K562 (cell line): Measurements from ENCODE around the gene FEM1B. TPM values are rescaled to one million over a fixed set of nuclear protein-coding genes. Genes with fewer than 3 reads are reported as not detected.
A peak's percentile ranks its signal among the peaks of the same experiment; 100 is the strongest.

Source experiments
- ARID1B ChIP-seq: fragments of 450-650 bp; IDR thresholded peaks from 2 replicates; pipeline ENCODE4 v1.6.1; 2016; ENCODE audit warnings: antibody characterized with exemption, mild to moderate bottlenecking, inconsistent platforms
- KLF10 ChIP-seq: fragments of 250-450 bp; sonication (Bioruptor Pico); IDR thresholded peaks from 2 replicates; pipeline ENCODE4 v1.6.1; 2021; ENCODE audit warnings: matching md5 sums
- ZNF445 ChIP-seq: fragments of 250-450 bp; sonication (Bioruptor Pico); IDR thresholded peaks from 2 replicates; pipeline ENCODE4 v1.4.0; 2020; ENCODE audit warnings: low read depth, mild to moderate bottlenecking, moderate library complexity
- polyA plus RNA-seq, 8 experiments: library from polyadenylated mRNA; depleted of rRNA in 4 of 8; stranded (reverse) in 5 of 8; unstranded in 3 of 8; fragments of >200 nt; fragmentation: Nextera tagmentation in 2 of 8; fragmentation: Illumina TruSeq in 1 of 8; extraction: Ambion mirVana in 2 of 8; extraction: Trizol in 1 of 8; gene quantifications; 2 replicates each; pipeline versions ENCODE4 v1.2.1 to v1.2.3, GENCODE V29; 2011 to 2014; ENCODE audit warnings: inconsistent platforms in 1 of 8, missing spikeins in 1 of 8
- total RNA-seq, 7 experiments: library from RNA; depleted of rRNA in 6 of 7; stranded (reverse); fragments of >200 nt in 6 of 7; fragmentation: Illumina TruSeq in 2 of 7; extraction: Trizol in 2 of 7; gene quantifications; 2 replicates each; pipeline versions ENCODE4 v1.2.1 to v1.2.3, GENCODE V29; 2011 to 2021; ENCODE audit warnings: low replicate concordance in 1 of 7
- TF ChIP-seq, protein P1 (sequence below): fragments of 200-400 bp; formaldehyde crosslinking; IDR thresholded peaks from 2 replicates; pipeline ENCODE4 v1.6.1; 2017; ENCODE audit warnings: mild to moderate bottlenecking, low read depth, low read length, moderate library complexity
- TF ChIP-seq, protein P2 (sequence below): fragments of 450-650 bp; IDR thresholded peaks from 2 replicates; pipeline ENCODE4 v1.6.1; 2016; ENCODE audit warnings: low read depth

The FEM1B gene
- total and polyA plus RNA-seq, 9 of the 15 experiments (the other 6 are each of a cell fraction or from before 2014, with no cell fraction given), result 5.9 to 61.6 (median 20.1) TPM

DNA sequence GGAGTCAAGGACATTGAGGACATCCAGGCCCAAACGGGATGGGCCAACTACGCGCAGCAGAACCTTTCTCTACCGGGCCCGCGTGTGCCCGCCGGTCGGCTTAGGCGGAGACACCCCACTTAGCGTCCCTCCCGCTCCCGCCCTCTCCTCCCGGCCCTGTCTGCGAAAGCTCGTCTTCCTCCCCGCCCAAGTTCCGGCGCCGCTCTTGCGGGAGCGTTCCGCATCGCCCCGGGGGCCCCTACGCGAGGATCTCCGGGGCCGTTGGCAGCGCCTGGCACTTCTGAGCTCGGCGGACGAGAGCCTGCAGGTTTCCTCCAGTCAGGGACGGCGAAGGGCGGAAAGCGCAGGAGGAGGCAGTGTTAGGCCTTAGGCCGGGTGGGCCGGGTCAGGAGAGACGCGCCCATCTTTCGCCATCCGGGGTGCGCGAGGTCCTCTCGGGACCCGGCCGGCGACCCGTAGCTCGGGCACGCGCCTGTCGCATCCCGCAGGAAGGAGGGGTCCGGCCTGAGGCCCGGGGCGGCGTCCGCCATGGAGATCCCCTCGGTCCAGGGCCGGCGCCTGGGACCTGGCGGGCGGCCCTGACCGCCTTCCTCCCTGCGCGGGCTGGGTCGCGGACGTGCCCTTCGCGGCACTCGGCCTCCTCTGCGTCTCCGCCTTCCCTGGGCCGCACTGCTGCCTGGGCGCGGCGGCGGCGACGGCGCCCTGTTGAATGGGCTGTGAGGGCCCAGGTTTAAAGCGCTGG lies at the start of gene FEM1B (continued):
- TF ChIP-seq, protein P1, sequence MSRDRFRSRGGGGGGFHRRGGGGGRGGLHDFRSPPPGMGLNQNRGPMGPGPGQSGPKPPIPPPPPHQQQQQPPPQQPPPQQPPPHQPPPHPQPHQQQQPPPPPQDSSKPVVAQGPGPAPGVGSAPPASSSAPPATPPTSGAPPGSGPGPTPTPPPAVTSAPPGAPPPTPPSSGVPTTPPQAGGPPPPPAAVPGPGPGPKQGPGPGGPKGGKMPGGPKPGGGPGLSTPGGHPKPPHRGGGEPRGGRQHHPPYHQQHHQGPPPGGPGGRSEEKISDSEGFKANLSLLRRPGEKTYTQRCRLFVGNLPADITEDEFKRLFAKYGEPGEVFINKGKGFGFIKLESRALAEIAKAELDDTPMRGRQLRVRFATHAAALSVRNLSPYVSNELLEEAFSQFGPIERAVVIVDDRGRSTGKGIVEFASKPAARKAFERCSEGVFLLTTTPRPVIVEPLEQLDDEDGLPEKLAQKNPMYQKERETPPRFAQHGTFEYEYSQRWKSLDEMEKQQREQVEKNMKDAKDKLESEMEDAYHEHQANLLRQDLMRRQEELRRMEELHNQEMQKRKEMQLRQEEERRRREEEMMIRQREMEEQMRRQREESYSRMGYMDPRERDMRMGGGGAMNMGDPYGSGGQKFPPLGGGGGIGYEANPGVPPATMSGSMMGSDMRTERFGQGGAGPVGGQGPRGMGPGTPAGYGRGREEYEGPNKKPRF, result no peak
- TF ChIP-seq ZNF445 (CRISPR knock-in tag) (no peak), KLF10 (CRISPR knock-in tag) (no peak), ARID1B (peak; percentile 55; the same call in 1 of the 2 replicates)
- TF ChIP-seq, protein P2, sequence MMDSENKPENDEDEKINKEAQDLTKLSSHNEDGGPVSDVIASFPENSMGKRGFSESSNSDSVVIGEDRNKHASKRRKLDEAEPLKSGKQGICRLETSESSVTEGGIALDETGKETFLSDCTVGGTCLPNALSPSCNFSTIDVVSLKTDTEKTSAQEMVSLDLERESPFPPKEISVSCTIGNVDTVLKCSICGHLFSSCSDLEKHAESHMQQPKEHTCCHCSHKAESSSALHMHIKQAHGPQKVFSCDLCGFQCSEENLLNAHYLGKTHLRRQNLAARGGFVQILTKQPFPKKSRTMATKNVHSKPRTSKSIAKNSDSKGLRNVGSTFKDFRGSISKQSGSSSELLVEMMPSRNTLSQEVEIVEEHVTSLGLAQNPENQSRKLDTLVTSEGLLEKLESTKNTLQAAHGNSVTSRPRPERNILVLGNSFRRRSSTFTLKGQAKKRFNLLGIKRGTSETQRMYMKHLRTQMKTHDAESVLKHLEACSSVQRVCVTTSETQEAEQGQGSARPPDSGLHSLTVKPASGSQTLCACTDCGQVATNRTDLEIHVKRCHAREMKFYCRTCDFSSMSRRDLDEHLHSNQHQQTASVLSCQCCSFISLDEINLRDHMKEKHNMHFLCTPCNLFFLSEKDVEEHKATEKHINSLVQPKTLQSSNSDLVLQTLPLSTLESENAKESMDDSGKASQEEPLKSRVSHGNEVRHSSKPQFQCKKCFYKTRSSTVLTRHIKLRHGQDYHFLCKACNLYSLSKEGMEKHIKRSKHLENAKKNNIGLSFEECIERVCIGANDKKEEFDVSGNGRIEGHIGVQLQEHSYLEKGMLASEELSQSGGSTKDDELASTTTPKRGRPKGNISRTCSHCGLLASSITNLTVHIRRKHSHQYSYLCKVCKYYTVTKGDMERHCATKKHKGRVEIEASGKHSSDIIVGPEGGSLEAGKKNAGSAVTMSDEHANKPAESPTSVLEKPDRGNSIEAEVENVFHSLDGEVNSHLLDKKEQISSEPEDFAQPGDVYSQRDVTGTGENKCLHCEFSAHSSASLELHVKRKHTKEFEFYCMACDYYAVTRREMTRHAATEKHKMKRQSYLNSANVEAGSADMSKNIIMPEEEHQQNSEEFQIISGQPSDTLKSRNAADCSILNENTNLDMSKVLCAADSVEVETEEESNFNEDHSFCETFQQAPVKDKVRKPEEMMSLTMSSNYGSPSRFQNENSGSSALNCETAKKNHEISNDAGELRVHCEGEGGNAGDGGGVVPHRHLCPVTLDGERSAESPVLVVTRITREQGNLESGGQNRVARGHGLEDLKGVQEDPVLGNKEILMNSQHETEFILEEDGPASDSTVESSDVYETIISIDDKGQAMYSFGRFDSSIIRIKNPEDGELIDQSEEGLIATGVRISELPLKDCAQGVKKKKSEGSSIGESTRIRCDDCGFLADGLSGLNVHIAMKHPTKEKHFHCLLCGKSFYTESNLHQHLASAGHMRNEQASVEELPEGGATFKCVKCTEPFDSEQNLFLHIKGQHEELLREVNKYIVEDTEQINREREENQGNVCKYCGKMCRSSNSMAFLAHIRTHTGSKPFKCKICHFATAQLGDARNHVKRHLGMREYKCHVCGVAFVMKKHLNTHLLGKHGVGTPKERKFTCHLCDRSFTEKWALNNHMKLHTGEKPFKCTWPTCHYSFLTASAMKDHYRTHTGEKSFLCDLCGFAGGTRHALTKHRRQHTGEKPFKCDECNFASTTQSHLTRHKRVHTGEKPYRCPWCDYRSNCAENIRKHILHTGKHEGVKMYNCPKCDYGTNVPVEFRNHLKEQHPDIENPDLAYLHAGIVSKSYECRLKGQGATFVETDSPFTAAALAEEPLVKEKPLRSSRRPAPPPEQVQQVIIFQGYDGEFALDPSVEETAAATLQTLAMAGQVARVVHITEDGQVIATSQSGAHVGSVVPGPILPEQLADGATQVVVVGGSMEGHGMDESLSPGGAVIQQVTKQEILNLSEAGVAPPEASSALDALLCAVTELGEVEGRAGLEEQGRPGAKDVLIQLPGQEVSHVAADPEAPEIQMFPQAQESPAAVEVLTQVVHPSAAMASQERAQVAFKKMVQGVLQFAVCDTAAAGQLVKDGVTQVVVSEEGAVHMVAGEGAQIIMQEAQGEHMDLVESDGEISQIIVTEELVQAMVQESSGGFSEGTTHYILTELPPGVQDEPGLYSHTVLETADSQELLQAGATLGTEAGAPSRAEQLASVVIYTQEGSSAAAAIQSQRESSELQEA, result peak; percentile 96
